Cardiac fibroblast (primary cell): ENCODE results near the gene EYA4.

Source experiments
- DNase-seq, 2 donors: peaks; one replicate each; pipeline versions ENCODE4 v3.0.0 to v3.0.0-alpha.2; 2010; ENCODE audit warnings: low read depth in 2 of 2
- H3K4me3 ChIP-seq, 2 donors: replicated peaks in 1 of 2; 1 replicate in 1 of 2; 2 replicates in 1 of 2; pipeline ENCODE4 v1.5.1; 2011; ENCODE audit warnings: low read depth in 2 of 2, low read length in 2 of 2, mild to moderate bottlenecking in 2 of 2, moderate library complexity in 1 of 2
- CTCF ChIP-seq: IDR thresholded peaks from one replicate; pipeline ENCODE4 v1.5.1; 2011; ENCODE audit warnings: low read depth, mild to moderate bottlenecking, low read length, inconsistent platforms

The EYA4 gene

GRCh38 chr6:133424359-133424758 is 183.2 kb downstream of the EYA4 start:
- TF ChIP-seq CTCF: no peak
- no peak for DNase-seq
- no peak overlapping the region for H3K4me3 ChIP-seq

GRCh38 chr6:133426038-133426437 is 184.9 kb downstream of the EYA4 start:
- no peak for DNase-seq
- no peak for TF ChIP-seq CTCF

GRCh38 chr6:133428295-133428694 is 187.1 kb downstream of the EYA4 start:
- DNase-seq: peak; percentile 6 to 54
- no peak overlapping the region for H3K4me3 ChIP-seq
- no peak for TF ChIP-seq CTCF

More at GRCh38 chr6:133426038-133426437, 184.9 kb downstream of the EYA4 start:
- no peak overlapping the region for H3K4me3 ChIP-seq

GRCh38 chr6:133430530-133430929 is 189.4 kb downstream of the EYA4 start:
- no peak for DNase-seq
- no peak for TF ChIP-seq CTCF
- H3K4me3 ChIP-seq: no peak overlapping the region

- no peak for DNase-seq
- TF ChIP-seq CTCF: no peak
- H3K4me3 ChIP-seq: no peak overlapping the region
Measured at GRCh38 chr6:133431031-133431430, 189.9 kb downstream of the EYA4 start.

GRCh38 chr6:133432021-133432989 is 191.1 kb downstream of the EYA4 start:
- H3K4me3 ChIP-seq: no peak overlapping the region
- DNase-seq: peak in 1 of 2 donors; percentile 56
- no peak for TF ChIP-seq CTCF
